HG03103 (cell line): ENCODE data around the gene PFN1.

Experiments
- ATAC-seq: cut with Tn5 transposase; IDR thresholded peaks from one replicate; pipeline ENCODE4 v1.9.1; 2021; ENCODE audit warnings: low read depth; ENCODE audit not compliant: unreplicated experiment

PFN1 gene

GRCh38 chr17:4946312-4946976 lies 1.9 kb downstream of the PFN1 start:
- no peak for ATAC-seq

- ATAC-seq, result no peak
Observed at GRCh38 chr17:4945944-4946280, 2.4 kb downstream of the PFN1 start.

DNA sequence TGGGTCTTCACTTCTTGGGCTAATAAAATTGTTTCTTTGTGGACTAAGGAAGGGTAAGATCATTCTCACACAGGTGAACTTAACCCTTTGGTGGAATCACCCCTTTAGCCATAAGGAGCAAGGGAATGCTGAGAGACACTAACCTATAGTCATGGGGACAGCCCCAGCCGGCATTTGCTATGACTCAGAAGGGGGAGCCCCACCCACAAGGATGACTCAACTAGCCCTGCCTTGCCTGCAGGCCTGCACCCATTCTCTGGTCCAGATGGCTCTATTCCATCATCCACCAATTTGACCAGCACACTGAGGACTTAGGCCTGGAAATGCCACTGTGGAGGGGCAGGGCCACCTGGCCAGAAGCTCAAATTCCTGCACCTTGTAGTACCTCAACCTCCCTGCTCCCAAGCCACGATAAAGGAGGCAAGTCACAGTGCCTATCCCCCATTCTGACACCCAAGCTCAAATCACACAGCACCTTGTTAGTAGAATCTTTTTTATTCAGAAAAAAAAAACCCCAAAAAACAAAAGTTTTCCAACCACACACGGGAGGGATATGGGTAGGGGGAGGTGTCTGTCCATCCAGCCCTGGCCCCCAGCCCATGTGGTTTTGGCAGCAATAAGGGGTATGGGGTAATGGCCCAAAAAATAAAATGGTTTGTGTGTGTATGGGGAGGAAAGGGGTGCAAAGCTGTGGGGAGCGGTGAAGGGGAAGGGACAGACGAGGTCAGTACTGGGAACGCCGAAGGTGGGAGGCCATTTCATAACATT lies 3.0 kb downstream of the PFN1 start:
- ATAC-seq, result no peak

DNA sequence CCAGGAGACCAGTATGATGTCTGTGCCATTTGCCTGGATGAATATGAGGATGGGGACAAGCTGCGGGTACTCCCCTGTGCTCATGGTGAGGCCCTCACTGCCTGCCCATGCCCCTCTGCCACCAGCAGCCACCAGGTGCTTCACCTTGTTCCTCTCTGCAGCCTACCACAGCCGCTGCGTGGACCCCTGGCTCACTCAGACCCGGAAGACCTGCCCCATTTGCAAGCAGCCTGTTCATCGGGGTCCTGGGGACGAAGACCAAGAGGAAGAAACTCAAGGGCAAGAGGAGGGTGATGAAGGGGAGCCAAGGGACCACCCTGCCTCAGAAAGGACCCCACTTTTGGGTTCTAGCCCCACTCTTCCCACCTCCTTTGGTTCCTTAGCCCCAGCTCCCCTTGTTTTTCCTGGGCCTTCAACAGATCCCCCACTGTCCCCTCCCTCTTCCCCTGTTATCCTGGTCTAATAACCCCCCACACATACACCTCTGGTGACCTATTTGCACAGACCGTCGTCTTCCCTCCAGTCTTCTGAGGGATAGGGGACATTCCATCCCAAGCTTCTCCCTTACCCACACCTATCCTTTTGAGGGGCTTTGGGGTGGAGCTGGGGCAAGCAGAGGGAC lies 3.7 kb downstream of the PFN1 start:
- no peak for ATAC-seq

DNA sequence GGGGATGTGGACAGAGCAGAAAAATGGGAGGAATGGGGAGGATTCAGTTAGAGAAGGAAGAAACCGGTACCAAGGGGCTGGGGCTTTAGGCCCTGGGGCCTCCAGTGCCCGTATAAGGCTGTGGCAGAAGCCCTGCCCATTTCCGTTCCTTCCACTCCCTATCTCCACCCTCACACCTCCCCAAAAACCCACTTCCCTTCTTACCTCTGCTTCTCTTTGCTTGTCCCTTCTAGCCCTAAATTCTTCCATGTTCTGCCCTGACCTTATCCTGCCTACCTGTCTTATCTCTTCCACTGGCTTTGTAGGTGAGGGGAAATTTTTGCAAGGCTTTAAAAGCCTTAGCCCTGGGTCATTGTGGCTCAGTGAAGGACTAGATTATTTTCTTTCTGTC lies 4.2 kb downstream of the PFN1 start:
- ATAC-seq, result no peak

DNA sequence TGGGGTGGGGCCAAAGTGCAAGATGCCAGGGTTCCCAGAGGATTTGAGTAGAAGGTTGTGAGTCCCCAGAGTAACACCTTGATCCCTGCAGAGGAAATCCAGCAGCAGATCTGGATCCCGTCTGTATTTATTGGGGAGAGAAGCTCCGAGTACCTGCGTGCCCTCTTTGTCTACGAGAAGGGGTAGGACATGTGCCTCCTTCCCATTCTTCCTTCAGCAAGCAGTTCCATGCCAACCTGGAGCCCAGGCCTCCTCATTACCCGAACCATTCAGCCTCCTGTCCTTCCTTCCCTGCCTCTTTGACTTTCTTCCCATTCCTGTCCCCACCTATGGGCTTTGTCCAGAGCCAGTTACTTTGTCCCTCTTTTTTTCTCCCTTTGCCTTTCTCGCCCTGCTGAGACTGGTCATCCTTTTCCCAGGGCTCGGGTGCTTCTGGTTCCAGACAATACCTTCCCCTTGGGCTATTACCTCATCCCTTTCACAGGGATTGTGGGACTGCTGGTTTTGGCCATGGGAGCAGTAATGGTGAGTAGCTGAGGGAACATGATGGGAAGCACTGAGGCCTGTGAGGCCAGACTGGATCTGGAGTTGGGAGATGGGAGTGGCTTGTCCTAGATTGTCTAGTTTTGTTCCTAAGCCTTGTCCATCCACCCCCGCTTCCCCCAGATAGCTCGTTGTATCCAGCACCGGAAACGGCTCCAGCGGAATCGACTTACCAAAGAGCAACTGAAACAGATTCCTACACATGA lies 5.4 kb downstream of the PFN1 start:
- ATAC-seq, result no peak

GRCh38 chr17:4941319-4941610 lies 7.1 kb downstream of the PFN1 start:
- ATAC-seq, result no peak

- no peak for ATAC-seq
Observed at GRCh38 chr17:4940555-4941318, 7.6 kb downstream of the PFN1 start.

GRCh38 chr17:4939796-4940554 lies 8.4 kb downstream of the PFN1 start, which contains the start of the genes RNF167 and SLC25A11:
TSS of gene RNF167 (plus strand) at chr17:4940268. CDS start at chr17:4940910, 642 bp downstream.
TSS of gene SLC25A11 (minus strand) at chr17:4940046. CDS start at chr17:4939910, 136 bp downstream.
- peak; percentile 78 for ATAC-seq

- ATAC-seq, result no peak
Observed at GRCh38 chr17:4939546-4939795, 8.9 kb downstream of the PFN1 start.

- ATAC-seq, result no peak
Observed at GRCh38 chr17:4938688-4939545, 9.4 kb downstream of the PFN1 start.

DNA sequence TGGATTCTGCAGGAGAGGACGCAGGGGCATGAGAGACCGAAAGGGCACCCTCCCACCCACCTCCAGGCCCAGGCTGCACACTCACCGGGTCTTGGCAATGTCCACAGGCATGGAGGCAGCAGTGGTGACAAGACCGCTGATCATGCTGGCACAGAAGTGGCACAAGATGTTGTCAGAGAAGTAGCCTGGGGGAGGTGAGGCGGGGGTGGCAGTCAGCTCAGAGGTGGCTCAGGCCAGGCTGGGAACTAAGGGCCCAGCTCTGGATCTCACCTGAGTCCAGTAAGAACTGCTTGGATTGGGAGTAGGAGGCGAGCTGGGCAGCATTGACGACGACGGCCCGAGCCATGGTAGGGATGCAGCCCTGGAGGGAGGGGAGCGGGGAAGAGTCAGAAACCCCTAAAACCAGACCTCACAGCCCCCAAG lies 10.2 kb downstream of the PFN1 start:
- no peak for ATAC-seq

- ATAC-seq, result no peak
Observed at GRCh38 chr17:4937553-4937952, 10.8 kb downstream of the PFN1 start.

GRCh38 chr17:4936436-4936835 lies 11.9 kb downstream of the PFN1 start:
- ATAC-seq, result no peak

- ATAC-seq, result no peak
Observed at GRCh38 chr17:4935650-4936049, 12.7 kb downstream of the PFN1 start.

- no peak for ATAC-seq
Observed at GRCh38 chr17:4934173-4934979, 14.0 kb downstream of the PFN1 start.

GRCh38 chr17:4933646-4934045 lies 14.7 kb downstream of the PFN1 start:
- ATAC-seq, result no peak

DNA sequence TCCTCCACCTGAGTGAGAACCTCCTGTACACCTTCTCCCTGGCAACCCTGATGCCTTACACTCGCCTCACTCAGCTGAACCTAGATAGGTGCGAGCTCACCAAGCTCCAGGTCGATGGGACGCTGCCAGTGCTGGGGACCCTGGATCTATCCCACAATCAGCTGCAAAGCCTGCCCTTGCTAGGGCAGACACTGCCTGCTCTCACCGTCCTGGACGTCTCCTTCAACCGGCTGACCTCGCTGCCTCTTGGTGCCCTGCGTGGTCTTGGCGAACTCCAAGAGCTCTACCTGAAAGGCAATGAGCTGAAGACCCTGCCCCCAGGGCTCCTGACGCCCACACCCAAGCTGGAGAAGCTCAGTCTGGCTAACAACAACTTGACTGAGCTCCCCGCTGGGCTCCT lies 15.6 kb downstream of the PFN1 start:
- no peak for ATAC-seq
